ENCODE measurements around the gene LTBR.

LTBR gene

GRCh38 chr12:6368906-6369525 lies 14.9 kb upstream of the LTBR start:
- no peak for DNase-seq (ENCODE audit: low spot score)

- no peak for DNase-seq (ENCODE audit: low spot score)
Measured at GRCh38 chr12:6369916-6370575, 13.9 kb upstream of the LTBR start.

- no peak for DNase-seq (ENCODE audit: low spot score)
Measured at GRCh38 chr12:6370576-6370935, 13.4 kb upstream of the LTBR start.

GRCh38 chr12:6370994-6371754 lies 12.8 kb upstream of the LTBR start:
- no peak for DNase-seq (ENCODE audit: low spot score)

GRCh38 chr12:6372403-6373003 lies 11.5 kb upstream of the LTBR start:
- DNase-seq (ENCODE audit: low spot score) = no peak

- DNase-seq (ENCODE audit: low spot score) = no peak
Measured at GRCh38 chr12:6373022-6373787, 10.8 kb upstream of the LTBR start.

GRCh38 chr12:6374028-6374785 lies 9.8 kb upstream of the LTBR start:
- DNase-seq (ENCODE audit: low spot score) = no peak

- no peak for DNase-seq (ENCODE audit: low spot score)
Measured at GRCh38 chr12:6374786-6375160, 9.2 kb upstream of the LTBR start.

- DNase-seq (ENCODE audit: low spot score) = no peak
Measured at GRCh38 chr12:6375269-6376078, 8.5 kb upstream of the LTBR start, which contains the start of gene SCNN1A. TSS of gene SCNN1A (minus strand) at chr12:6375563. CDS start at chr12:6374783, 780 bp downstream.

GRCh38 chr12:6376079-6376869 lies 7.7 kb upstream of the LTBR start:
- no peak for DNase-seq (ENCODE audit: low spot score)

GRCh38 chr12:6376870-6377666 lies 6.9 kb upstream of the LTBR start:
- no peak for DNase-seq (ENCODE audit: low spot score)

GRCh38 chr12:6377667-6377994 lies 6.3 kb upstream of the LTBR start:
- DNase-seq (ENCODE audit: low spot score) = no peak

- no peak for DNase-seq (ENCODE audit: low spot score)
Measured at GRCh38 chr12:6378709-6379472, 5.1 kb upstream of the LTBR start.

GRCh38 chr12:6380141-6381121 lies 3.5 kb upstream of the LTBR start:
- no peak for DNase-seq (ENCODE audit: low spot score)

GRCh38 chr12:6382371-6382770 lies 1.6 kb upstream of the LTBR start:
- no peak for DNase-seq (ENCODE audit: low spot score)

- DNase-seq (ENCODE audit: low spot score) = no peak
Measured at GRCh38 chr12:6382982-6383381, 980 bp upstream of the LTBR start.

Data from D341Med (cell line).